ENCODE measurements around the gene DCP1B. TPM values are rescaled to one million over a fixed set of nuclear protein-coding genes. Genes with fewer than 3 reads are reported as not detected.
A peak's percentile ranks its signal among the peaks of the same experiment; 100 is the strongest.

Gene DCP1B
- 1 to 10 TPM; 1.4 to 5.4 (median 2.4) TPM for total RNA-seq
- 1 to 10 TPM; 1.3 to 5.7 TPM for polyA plus RNA-seq
- long read RNA-seq, donor 1, partial matches to known transcripts = 2 of 4 reads
- long read RNA-seq, donor 1, other reads (novel, unspliced or antisense) = 1 of 4 reads
- long read RNA-seq, donor 2, transcript DCP1B-201 (9 exons, 2,086 nt) = major isoform, 6 of 6 reads
- long read RNA-seq, donor 2, partial matches to known transcripts = 0 of 6 reads
- long read RNA-seq, donor 2, other reads (novel, unspliced or antisense) = 0 of 6 reads
- long read RNA-seq, donor 3, partial matches to known transcripts = 1 of 5 reads
- long read RNA-seq, donor 3, other reads (novel, unspliced or antisense) = 2 of 5 reads

DNA sequence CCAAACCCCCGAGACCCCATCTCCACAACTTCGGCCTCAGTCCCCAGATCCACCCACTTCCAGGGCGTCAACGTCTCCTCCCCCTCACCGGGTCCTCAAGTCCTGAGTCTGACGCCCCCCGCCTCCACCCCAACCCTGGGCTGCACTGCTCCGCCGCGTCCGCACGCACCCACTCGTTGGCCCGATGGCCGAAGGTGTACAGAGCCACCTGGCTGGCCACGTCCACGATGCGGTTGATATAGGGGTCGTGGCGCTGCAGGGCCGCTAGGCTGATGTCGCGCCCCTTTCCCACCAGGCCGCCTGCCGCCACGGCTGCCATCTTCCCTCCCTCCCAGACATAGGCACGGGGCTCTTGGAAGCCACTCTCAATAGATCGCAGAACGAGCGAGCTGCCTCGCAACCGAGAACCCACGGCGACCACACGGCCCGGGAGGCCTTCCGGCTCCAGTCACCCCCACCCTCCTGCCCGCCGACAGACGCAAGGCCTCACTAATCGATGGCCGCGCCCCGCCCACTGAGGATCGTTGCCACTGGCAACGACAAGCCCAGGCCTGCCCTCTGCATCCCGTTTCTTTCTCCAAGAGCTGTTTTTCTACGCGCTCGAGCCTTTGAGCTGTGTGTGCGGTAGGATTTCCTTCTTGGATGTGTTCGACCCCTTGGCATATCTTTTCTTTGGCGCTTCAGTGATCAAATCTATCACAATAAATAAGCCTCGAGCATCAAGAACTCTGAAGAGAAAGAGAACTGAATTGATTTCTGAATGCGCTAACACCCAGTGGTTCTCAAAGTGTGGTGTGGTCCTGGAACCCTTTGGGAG, at the start of gene DCP1B:
Gene DCP1B, minus strand, starts transcription at position 345 of the 817 bp plus-strand sequence. Its CDS starts 26 bp downstream, at position 319.
- DNase-seq (peak; percentile 95 to 97 (median 97)), ATAC-seq (peak; percentile 95 to 99 (median 98))
- Histone ChIP-seq H3K4me3 (peak within 1 kb of the TSS; percentile 64 to 95 (median 88)), H3K36me3 (peaks cover 0 to 4% (median 0%) of the 10 kb centered on the region in 9 donors), H3K27me3 (no peaks in the 10 kb centered on the region), H3K4me1 (peaks cover 0 to 58% (median 31%) of the 10 kb centered on the region in 12 donors), H3K27ac (peak within 1 kb of the TSS; percentile 63 to 94 (median 90)), H3K9me3 (no peaks in the 10 kb centered on the region)
- peak in 1 of 12 donors; percentile 10 for TF ChIP-seq CTCF (IDR thresholded peaks at IDR 0.05)
- TF ChIP-seq POLR2A (IDR thresholded peaks at IDR 0.05) = peak in 1 of 2 donors; percentile 58
- 6 to 10% (median 8%) methylated on average over 32 to 55 of the region's 55 CpGs for WGBS, 4 donors
- intact Hi-C loops (cut with DNase I) = no loop called here

DNA sequence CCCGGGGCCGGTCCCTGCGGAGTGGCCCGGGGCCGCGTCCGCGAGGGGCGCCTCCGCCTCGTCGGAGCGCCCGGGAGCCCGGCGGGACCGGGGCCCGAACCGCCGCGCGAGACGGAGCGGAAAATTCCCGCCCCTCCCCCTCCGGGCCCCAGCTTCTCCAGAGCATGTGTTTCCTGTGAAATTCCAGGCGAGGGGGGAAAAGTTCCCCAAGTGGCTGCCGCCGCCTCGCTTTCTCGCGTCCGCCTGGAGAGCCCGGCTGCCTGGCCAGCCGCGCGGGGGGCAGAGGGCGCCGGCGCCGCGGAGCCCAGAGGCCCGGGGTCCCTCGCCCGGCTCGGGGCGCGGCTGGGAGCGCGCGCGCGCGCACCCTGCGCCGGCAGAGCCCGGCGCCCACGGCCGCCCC, 49.4 kb upstream of the DCP1B start:
- intact Hi-C loops (cut with DNase I) = loop anchor here in 7 of 10 donors (1.0 to 10.0 kb wide), 12 partner anchors 109 to 731 kb away; no protein-coding TSS in a partner anchor
- Histone ChIP-seq H3K27ac (peak overlapping the region; percentile 54 to 93 (median 88)), H3K27me3 (peaks cover 0 to 52% (median 0%) of the 10 kb centered on the region in 9 donors), H3K4me1 (peaks cover 0 to 67% (median 24%) of the 10 kb centered on the region in 12 donors), H3K4me3 (peak overlapping the region; percentile 55 to 92 (median 68)), H3K9me3 (no peaks in the 10 kb centered on the region), H3K36me3 (peaks cover 0 to 26% (median 0%) of the 10 kb centered on the region in 9 donors)
- DNase-seq (peak in 2 of 5 donors; percentile 52 to 56), ATAC-seq (peak in 1 of 4 donors; percentile 8)
- no peak for TF ChIP-seq CTCF (IDR thresholded peaks at IDR 0.05)
- TF ChIP-seq POLR2A (IDR thresholded peaks at IDR 0.05) = no peak
- 2 to 16% (median 7%) methylated on average over 23 to 60 of the region's 60 CpGs for WGBS, 4 donors

DNA sequence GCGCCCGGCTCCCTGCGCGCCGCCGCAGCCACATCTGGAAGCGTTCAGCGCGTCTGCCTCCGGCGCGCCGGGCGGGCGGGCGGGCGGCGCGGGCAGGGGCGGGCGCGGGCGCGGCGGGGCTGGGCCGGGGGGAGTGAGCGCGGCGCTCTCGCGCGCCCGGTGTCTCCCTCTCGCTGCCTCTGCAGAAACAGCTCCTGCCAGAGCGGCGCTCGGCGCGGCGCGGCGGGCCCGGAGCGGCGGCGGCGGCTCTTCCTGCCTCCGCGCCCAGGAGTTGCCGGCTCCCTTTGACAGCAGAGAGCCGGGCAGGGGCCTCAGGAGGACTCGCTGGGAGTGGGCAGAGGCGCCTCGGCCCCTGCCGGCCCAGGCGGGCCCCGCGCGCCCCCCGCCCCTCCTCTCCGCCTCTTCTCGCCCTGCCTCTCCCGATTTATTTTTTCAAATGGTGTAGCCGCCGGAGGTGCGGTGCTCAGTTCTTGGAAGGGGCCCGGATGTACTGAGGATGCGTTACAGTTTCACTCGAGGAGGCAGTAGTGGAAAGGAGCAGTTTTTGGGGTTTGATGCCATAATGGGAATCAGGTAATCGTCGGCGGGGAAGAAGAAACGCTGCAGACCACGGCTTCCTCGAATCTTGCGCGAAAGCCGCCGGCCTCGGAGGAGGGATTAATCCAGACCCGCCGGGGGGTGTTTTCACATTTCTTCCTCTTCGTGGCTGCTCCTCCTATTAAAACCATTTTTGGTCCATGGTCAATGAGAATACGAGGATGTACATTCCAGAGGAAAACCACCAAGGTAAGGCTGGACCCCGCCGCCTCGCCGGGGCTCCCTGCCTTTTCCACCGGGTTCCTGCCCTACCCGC, 48.8 kb upstream of the DCP1B start, which contains the start of gene CACNA1C:
Gene CACNA1C, plus strand, starts transcription at position 162 of the 853 bp plus-strand sequence. Its CDS starts 576 bp downstream, at position 738.
- DNase-seq = peak; percentile 70 to 82 (median 79)
- peaks cover 0 to 56% (median 0%) of the 10 kb centered on the region in 9 donors for H3K27me3 ChIP-seq

More for the DNA sequence above, 48.8 kb upstream of the DCP1B start, which contains the start of gene CACNA1C:
- Histone ChIP-seq H3K36me3 (peaks cover 0 to 29% (median 0%) of the 10 kb centered on the region in 9 donors), H3K4me1 (peaks cover 0 to 61% (median 21%) of the 10 kb centered on the region in 12 donors), H3K4me3 (peak within 1 kb of the TSS; percentile 55 to 92 (median 68)), H3K9me3 (no peaks in the 10 kb centered on the region), H3K27ac (peak within 1 kb of the TSS; percentile 54 to 93 (median 88))
- ATAC-seq = peak; percentile 6 to 82 (median 78)
- TF ChIP-seq CTCF (IDR thresholded peaks at IDR 0.05) (peak in 11 of 12 donors; percentile 17 to 67 (median 50)), POLR2A (IDR thresholded peaks at IDR 0.05) (peak in 1 of 2 donors; percentile 40)
- WGBS, 4 donors = 1 to 6% (median 3%) methylated on average over 25 to 90 of the region's 90 CpGs
- intact Hi-C loops (cut with DNase I) = loop anchor here in 7 of 10 donors (5.0 to 10.0 kb wide), 11 partner anchors 109 to 732 kb away; no protein-coding TSS in a partner anchor
